Measurements from ENCODE around the gene HS3ST5.
"Not testable (repeated sequence)": the region's sequence is repeated elsewhere in the genome, so short reads cannot be mapped to it uniquely, and the experiment has no call there.

The HS3ST5 gene

GRCh38 chr6:114032721-114033120 is 310.1 kb downstream of the HS3ST5 start:
- in situ Hi-C loops (cut with HindIII; ENCODE audit: low sequenced_read_pairs): no loop called here
- H3K4me3 ChIP-seq (ENCODE audit: low read depth, low read length): no peak overlapping the region
- no peak for TF ChIP-seq CTCF (IDR thresholded peaks at IDR 0.05; ENCODE audit: low read depth, low read length, missing control alignments)
- DNase-seq (ENCODE audit: low read depth): no peak

DNA sequence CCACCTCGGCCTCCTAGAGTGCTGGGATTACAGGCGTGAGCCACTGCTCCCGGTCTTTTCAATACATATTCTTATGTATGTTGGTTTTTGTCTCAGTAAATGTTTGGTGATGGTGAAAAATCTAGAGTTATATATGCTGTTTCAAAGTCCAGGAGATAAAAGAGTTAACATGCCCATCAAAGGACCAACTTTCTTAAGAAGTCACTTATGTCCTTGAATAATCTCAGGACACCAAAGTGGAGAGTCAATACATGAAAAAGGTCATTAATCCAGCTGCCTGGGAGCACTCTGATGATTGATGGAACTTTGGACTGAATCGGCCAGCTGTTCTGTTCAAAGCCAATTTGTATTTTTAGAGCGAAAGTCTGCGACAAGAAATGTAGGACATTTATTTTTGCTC is 312.1 kb downstream of the HS3ST5 start:
- no peak for DNase-seq (ENCODE audit: low read depth)
- H3K4me3 ChIP-seq (ENCODE audit: low read depth, low read length): no peak overlapping the region
- in situ Hi-C loops (cut with HindIII; ENCODE audit: low sequenced_read_pairs): no loop called here
- TF ChIP-seq CTCF (IDR thresholded peaks at IDR 0.05; ENCODE audit: low read depth, low read length, missing control alignments): no peak

GRCh38 chr6:114024746-114025145 is 318.1 kb downstream of the HS3ST5 start:
- TF ChIP-seq CTCF (IDR thresholded peaks at IDR 0.05; ENCODE audit: low read depth, low read length, missing control alignments): no peak
- H3K4me3 ChIP-seq (ENCODE audit: low read depth, low read length): no peak overlapping the region
- no peak for DNase-seq (ENCODE audit: low read depth)
- in situ Hi-C loops (cut with HindIII; ENCODE audit: low sequenced_read_pairs): no loop called here

DNA sequence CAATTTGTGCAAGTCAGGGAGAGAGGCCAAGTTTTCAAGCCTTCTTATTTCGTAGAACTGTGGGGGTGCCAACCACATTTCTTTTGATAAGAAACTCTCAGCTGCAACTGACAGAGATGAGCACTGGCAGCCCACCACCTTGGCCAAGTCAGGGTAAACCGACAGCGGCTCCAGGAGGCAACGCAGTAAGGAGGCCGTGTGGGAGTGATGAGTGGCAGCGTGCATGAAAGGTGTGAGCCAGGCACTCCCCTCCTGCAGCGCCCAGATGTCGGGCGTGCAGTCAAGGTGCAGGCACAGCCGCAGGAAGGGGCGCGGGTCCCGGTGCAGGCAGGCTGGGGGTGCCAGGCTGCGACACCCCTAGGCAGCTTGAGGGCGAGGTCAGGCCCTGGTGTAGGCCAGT is 322.6 kb downstream of the HS3ST5 start:
- H3K4me3 ChIP-seq (ENCODE audit: low read depth, low read length): no peak overlapping the region
- TF ChIP-seq CTCF (IDR thresholded peaks at IDR 0.05; ENCODE audit: low read depth, low read length, missing control alignments): no peak
- in situ Hi-C loops (cut with HindIII; ENCODE audit: low sequenced_read_pairs): no loop called here
- DNase-seq (ENCODE audit: low read depth): no peak

GRCh38 chr6:114017146-114017545 is 325.7 kb downstream of the HS3ST5 start:
- DNase-seq (ENCODE audit: low read depth); in situ Hi-C loops (cut with HindIII; ENCODE audit: low sequenced_read_pairs); H3K4me3 ChIP-seq (ENCODE audit: low read depth, low read length): not testable (repeated sequence)

GRCh38 chr6:114014106-114014505 is 328.7 kb downstream of the HS3ST5 start:
- in situ Hi-C loops (cut with HindIII; ENCODE audit: low sequenced_read_pairs); DNase-seq (ENCODE audit: low read depth); H3K4me3 ChIP-seq (ENCODE audit: low read depth, low read length): not testable (repeated sequence)

DNA sequence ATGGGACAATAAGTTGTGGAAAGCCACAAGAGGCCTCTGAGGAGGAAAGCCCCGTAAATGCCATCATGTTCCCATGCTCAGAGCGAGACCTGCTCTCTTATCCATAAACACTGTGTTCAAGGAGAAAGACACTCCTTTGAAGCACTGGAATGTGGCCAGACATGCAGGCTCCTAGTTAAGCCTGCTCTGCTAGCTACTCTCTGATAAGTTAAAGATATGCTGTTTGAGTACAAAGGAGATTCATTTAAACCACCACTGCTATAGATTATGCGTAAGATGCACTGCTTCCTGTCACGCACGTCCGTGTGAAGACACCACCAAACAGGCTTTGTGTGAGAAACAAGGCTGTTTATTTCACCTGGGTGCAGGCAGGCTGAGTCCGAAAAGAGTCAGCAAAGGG is 331.3 kb downstream of the HS3ST5 start:
- in situ Hi-C loops (cut with HindIII; ENCODE audit: low sequenced_read_pairs); H3K4me3 ChIP-seq (ENCODE audit: low read depth, low read length); DNase-seq (ENCODE audit: low read depth): not testable (repeated sequence)

GRCh38 chr6:114010540-114010939 is 332.3 kb downstream of the HS3ST5 start:
- DNase-seq (ENCODE audit: low read depth): no peak
- TF ChIP-seq CTCF (IDR thresholded peaks at IDR 0.05; ENCODE audit: low read depth, low read length, missing control alignments): no peak
- H3K4me3 ChIP-seq (ENCODE audit: low read depth, low read length): no peak overlapping the region
- in situ Hi-C loops (cut with HindIII; ENCODE audit: low sequenced_read_pairs): no loop called here
